K562 (cell line): Measurements from ENCODE around the gene DAB2. TPM values are rescaled to one million over a fixed set of nuclear protein-coding genes. Genes with fewer than 3 reads are reported as not detected.

ENCODE experiments used
- ATAC-seq: fragments of 200-7000 bp; cut with Tn5 transposase; 3 replicates; pipeline ENCODE4 v1.9.1; 2020; ENCODE audit warnings: moderate library complexity
- BruUV-seq: library from RNA; stranded (reverse); fragments of 400-500 nt; replicated peaks from 2 replicates; lab custom pipeline; 2021; lab: Mats Ljungman, UMichigan
- CTCF ChIA-PET: fragments of 300-600 bp; formaldehyde crosslinking; extraction: SDS; loops from one replicate; lab custom pipeline; 2021; ENCODE audit warnings: low intra/inter-chr PET ratio; lab: Yijun Ruan, JAX
- POLR2A ChIA-PET: fragments of 300-600, 350-650 bp; sonication (Branson Sonifier 250); formaldehyde crosslinking; extraction: SDS; loops from one replicate; lab custom pipeline; 2021; ENCODE audit warnings: antibody characterized with exemption, inconsistent platforms; lab: Yijun Ruan, JAX
- DNase-seq, 4 experiments: peaks; one replicate each; pipeline versions ENCODE4 v3.0.0 to v3.0.0-alpha.2; 2011 to 2018; ENCODE audit warnings: low spot score in 3 of 4, mixed read lengths in 3 of 4; ENCODE audit errors: extremely low read depth in 1 of 4
- FAIRE-seq: peaks from 2 replicates; lab custom pipeline; 2011; peaks lifted over from hg19 to GRCh38; lab: Jason Lieb, UNC
- H2AFZ ChIP-seq: 2 replicates; pipeline ENCODE4 v1.6.0; 2011; ENCODE audit warnings: low read depth, low read length, control low read depth, inconsistent platforms
- H3K27ac ChIP-seq: fragments of 200-600 bp; 3 replicates; pipeline ENCODE4 v1.8.0; 2011; ENCODE audit warnings: low read depth, mild to moderate bottlenecking, control low read depth, inconsistent platforms, low read length, moderate library complexity, mixed read lengths; ENCODE audit errors: extremely low read depth
- H3K27me3 ChIP-seq, 2 experiments: fragments of 300-600 bp in 1 of 2; 2 replicates in 1 of 2; 3 replicates in 1 of 2; pipeline versions ENCODE4 v1.6.0 to v1.8.0; 2011; ENCODE audit warnings: inconsistent platforms in 2 of 2, low read length in 2 of 2, mild to moderate bottlenecking in 1 of 2, mixed read lengths in 1 of 2, moderate library complexity in 1 of 2; ENCODE audit not compliant: control insufficient read depth in 2 of 2, insufficient read depth in 2 of 2
- H3K36me3 ChIP-seq: fragments of 300-600 bp; 3 replicates; pipeline ENCODE4 v1.8.0; 2011; ENCODE audit warnings: mild to moderate bottlenecking, low read length, inconsistent platforms; ENCODE audit not compliant: control insufficient read depth, insufficient read depth
- H3K4me1 ChIP-seq, 2 experiments: fragments of 200-600 bp in 1 of 2; replicated peaks in 1 of 2; 2 replicates in 1 of 2; 3 replicates in 1 of 2; pipeline versions ENCODE4 v1.5.1 to v1.8.0; 2011; ENCODE audit warnings: inconsistent platforms in 2 of 2, low read length in 2 of 2, mild to moderate bottlenecking in 1 of 2, mixed read lengths in 1 of 2, moderate library complexity in 1 of 2; ENCODE audit not compliant: control insufficient read depth in 2 of 2, insufficient read depth in 2 of 2
- H3K4me2 ChIP-seq: 2 replicates; pipeline ENCODE4 v1.6.1; 2011; ENCODE audit warnings: low read length, control low read depth, inconsistent platforms, mixed read lengths; ENCODE audit not compliant: insufficient read depth
- H3K4me3 ChIP-seq: fragments of 200-600 bp; sonication (generic), shearing (Covaris generic); 2 replicates; pipeline ENCODE4 v1.5.1; 2016; ENCODE audit warnings: control low read depth, inconsistent platforms
- H3K79me2 ChIP-seq: fragments of 200-600 bp; 3 replicates; pipeline ENCODE4 v1.8.0; 2011; ENCODE audit warnings: low read length, inconsistent platforms; ENCODE audit not compliant: control insufficient read depth, insufficient read depth
- H3K9ac ChIP-seq, 2 experiments: 2 replicates each; pipeline versions ENCODE4 v1.6.0 to v1.6.1; 2011; ENCODE audit warnings: low read depth in 2 of 2, low read length in 2 of 2, control low read depth in 1 of 2, inconsistent platforms in 1 of 2, mild to moderate bottlenecking in 1 of 2, mixed read lengths in 1 of 2; ENCODE audit not compliant: insufficient read depth in 1 of 2
- H3K9me1 ChIP-seq: one replicate; pipeline ENCODE4 v1.6.0; 2011; ENCODE audit warnings: inconsistent platforms, mild to moderate bottlenecking, low read length, moderate library complexity; ENCODE audit not compliant: control insufficient read depth, insufficient read depth
- H3K9me3 ChIP-seq: replicated peaks from 2 replicates; pipeline ENCODE4 v1.5.1; 2011; ENCODE audit warnings: low read depth, low read length, inconsistent platforms; ENCODE audit not compliant: control insufficient read depth, insufficient read depth
- H4K20me1 ChIP-seq: replicated peaks from 2 replicates; pipeline ENCODE4 v1.6.1; 2011; ENCODE audit warnings: low read length, inconsistent platforms, mixed read lengths; ENCODE audit not compliant: control insufficient read depth, insufficient read depth
- ADNP ChIP-seq: fragments of 200-800 bp; sonication (Bioruptor generic); IDR thresholded peaks from 2 replicates; pipeline ENCODE4 v1.6.1; 2016; ENCODE audit warnings: missing genetic modification characterization, missing compliant biosample characterization
- BCOR ChIP-seq: fragments of 450-650 bp; IDR thresholded peaks from 2 replicates; pipeline ENCODE4 v1.6.1; 2016
- CREBBP ChIP-seq: IDR thresholded peaks from one replicate; pipeline ENCODE4 v1.6.1; 2012; ENCODE audit warnings: low read depth, mild to moderate bottlenecking, control low read depth, inconsistent platforms, low read length
- DIDO1 ChIP-seq: fragments of 450-650 bp; IDR thresholded peaks from 2 replicates; pipeline ENCODE4 v1.6.1; 2016; ENCODE audit warnings: low read depth, missing biosample characterization, missing genetic modification characterization
- HDAC3 ChIP-seq: fragments of 450-650 bp; IDR thresholded peaks from 2 replicates; pipeline ENCODE4 v1.6.1; 2018; ENCODE audit warnings: borderline replicate concordance, mild to moderate bottlenecking, moderate library complexity; ENCODE audit not compliant: partially characterized antibody
- IRF1 ChIP-seq: sonication (generic); formaldehyde crosslinking; IDR thresholded peaks from 2 replicates; pipeline ENCODE4 v1.8.0; 2022; ENCODE audit warnings: missing genetic modification reagents, mild to moderate bottlenecking, borderline replicate concordance
- JUND ChIP-seq, 2 experiments: IDR thresholded peaks; 2 replicates in 1 of 2; 3 replicates in 1 of 2; pipeline ENCODE4 v1.6.1; 2011; ENCODE audit warnings: borderline replicate concordance in 2 of 2, low read depth in 2 of 2, low read length in 2 of 2, improper control_type of control experiment in 1 of 2, missing biosample characterization in 1 of 2, missing genetic modification characterization in 1 of 2, missing genetic modification reagents in 1 of 2
- NFRKB ChIP-seq: fragments of 450-650 bp; IDR thresholded peaks from 2 replicates; pipeline ENCODE4 v1.6.1; 2016; ENCODE audit warnings: low read depth
- NR2C1 ChIP-seq, 2 experiments: fragments of 450-650 bp; IDR thresholded peaks; 2 replicates each; pipeline ENCODE4 v1.6.1; 2017; ENCODE audit warnings: mild to moderate bottlenecking in 2 of 2, antibody characterized with exemption in 1 of 2, inconsistent platforms in 1 of 2, missing compliant biosample characterization in 1 of 2, missing genetic modification characterization in 1 of 2
- PHF20 ChIP-seq: fragments of 450-650 bp; IDR thresholded peaks from 2 replicates; pipeline ENCODE4 v1.6.1; 2018; ENCODE audit not compliant: partially characterized antibody
- TBP ChIP-seq: optimal IDR thresholded peaks from 2 replicates; pipeline ENCODE3; 2011; ENCODE audit warnings: low read depth, low read length, improper control_type of control experiment
- ZNF408 ChIP-seq: fragments of 250-450 bp; sonication (Bioruptor Pico); IDR thresholded peaks from 2 replicates; pipeline ENCODE4 v1.4.0; 2020; ENCODE audit warnings: low read depth, mild to moderate bottlenecking, moderate library complexity
- ZNF507 ChIP-seq: conservative IDR thresholded peaks from 2 replicates; pipeline ENCODE4 v1.6.1; 2017; ENCODE audit warnings: missing genetic modification characterization, missing compliant biosample characterization
- WGBS: fragments of 100-300 bp; shearing (Covaris generic); methylation state at CpG from one replicate; pipeline ENCODE4 v1.1.6; 2016; ENCODE audit warnings: low coverage, mixed read lengths; ENCODE audit not compliant: insufficient coverage; ENCODE audit errors: missing lambda C conversion rate; 5-methylcytosine and 5-hydroxymethylcytosine counted together
- in situ Hi-C: fragments of 300-500 bp; cut with MboI; formaldehyde crosslinking; loops from 4 replicates; pipeline ENCODE4 v1.15.0; 2018; ENCODE audit warnings: inconsistent platforms, mixed read lengths
- intact Hi-C: fragments of 100-400 bp; cut with micrococcal nuclease; formaldehyde crosslinking; loops from 2 replicates; pipeline ENCODE4 v1.14.2; 2022
- polyA plus RNA-seq, 8 experiments: library from polyadenylated mRNA; depleted of rRNA in 4 of 8; stranded (reverse) in 5 of 8; unstranded in 3 of 8; fragments of >200 nt; fragmentation: Nextera tagmentation in 2 of 8; fragmentation: Illumina TruSeq in 1 of 8; extraction: Ambion mirVana in 2 of 8; extraction: Trizol in 1 of 8; gene quantifications; 2 replicates each; pipeline versions ENCODE4 v1.2.1 to v1.2.3, GENCODE V29; 2011 to 2014; ENCODE audit warnings: inconsistent platforms in 1 of 8, missing spikeins in 1 of 8
- total RNA-seq, 7 experiments: library from RNA; depleted of rRNA in 6 of 7; stranded (reverse); fragments of >200 nt in 6 of 7; fragmentation: Illumina TruSeq in 2 of 7; extraction: Trizol in 2 of 7; gene quantifications; 2 replicates each; pipeline versions ENCODE4 v1.2.1 to v1.2.3, GENCODE V29; 2011 to 2021; ENCODE audit warnings: low replicate concordance in 1 of 7

Gene DAB2
- total and polyA plus RNA-seq, 9 of the 15 experiments (the other 6 are each of a cell fraction or from before 2014, with no cell fraction given) = 6.6 to 29.9 (median 24.1) TPM

- H3K9me3 ChIP-seq = no peaks in the 10 kb centered on the region
- no TSS peak for BruUV-seq
- DNase-seq = no peak
- TF ChIP-seq HDAC3 (no peak), ADNP (tag) (no peak), ZNF507 (tag) (no peak), BCOR (no peak)
- TF ChIP-seq, all 486 proteins: peak for 0
- Histone ChIP-seq H3K9ac (no peak overlapping the region), H3K9me1 (no peaks in the 10 kb centered on the region), H3K4me2 (no peak overlapping the region), H2AFZ (no peak overlapping the region), H3K4me3 (no peak overlapping the region), H3K79me2 (no peaks in the 10 kb centered on the region), H3K27ac (no peak overlapping the region), H4K20me1 (no peaks in the 10 kb centered on the region), H3K36me3 (no peaks in the 10 kb centered on the region), H3K4me1 (no peaks in the 10 kb centered on the region), H3K27me3 (peaks cover 0 to 4% of the 10 kb centered on the region in 2 experiments; a peak in 2 of 5 replicates)
- CTCF ChIA-PET = no interaction called here
- FAIRE-seq (no peak), ATAC-seq (no peak)
- in situ Hi-C loops (no loop called here), intact Hi-C loops (no loop called here)
- 25% methylated on average over 1 of the region's 1 CpG for WGBS
- POLR2A ChIA-PET = no interaction called here
Observed at GRCh38 chr5:39341896-39342295, 82.9 kb downstream of the DAB2 start.

GRCh38 chr5:39340506-39340905 lies 84.3 kb downstream of the DAB2 start:
- no peak for FAIRE-seq
- no TSS peak for BruUV-seq
- Histone ChIP-seq H4K20me1 (no peaks in the 10 kb centered on the region), H3K9me3 (no peaks in the 10 kb centered on the region), H3K4me2 (no peak overlapping the region), H3K4me3 (no peak overlapping the region), H3K4me1 (no peaks in the 10 kb centered on the region), H3K27me3 (peaks cover 0 to 4% of the 10 kb centered on the region in 2 experiments; a peak in 2 of 5 replicates), H3K9me1 (no peaks in the 10 kb centered on the region), H3K9ac (no peak overlapping the region), H2AFZ (no peak overlapping the region), H3K79me2 (no peaks in the 10 kb centered on the region), H3K27ac (no peak overlapping the region), H3K36me3 (no peaks in the 10 kb centered on the region)
- ChIA-PET POLR2A (interaction anchor here (0.6 to 0.8 kb wide), 2 partner anchors 22 to 316 kb away, joined by 3 to 4 read pairs; no protein-coding TSS in a partner anchor), CTCF (no interaction called here)
- 0% methylated on average over 1 of the region's 1 CpG for WGBS
- DNase-seq = no peak
- no peak for TF ChIP-seq ZNF408 (CRISPR knock-in tag)
- TF ChIP-seq IRF1 (CRISPR knock-in tag) = no peak
- TF ChIP-seq NFRKB = no peak
- no peak for TF ChIP-seq NR2C1 (IDR thresholded peaks at IDR 0.05)
- TF ChIP-seq NR2C1 (tag; IDR thresholded peaks at IDR 0.05) = no peak
- no peak for TF ChIP-seq TBP
- TF ChIP-seq CREBBP = no peak
- no peak for TF ChIP-seq DIDO1
- no peak for TF ChIP-seq PHF20
- TF ChIP-seq JUND (IDR thresholded peaks at IDR 0.05; ENCODE audit: borderline replicate concordance, low read depth, low read length) = no peak
- TF ChIP-seq JUND (tag; IDR thresholded peaks at IDR 0.05; ENCODE audit: borderline replicate concordance, low read depth, low read length) = no peak
- no peak for ATAC-seq
- intact Hi-C loops = no loop called here
- in situ Hi-C loops = no loop called here
